CMK (cell line): ENCODE results near the gene CD300LD.
"Not testable (repeated sequence)": the region's sequence is repeated elsewhere in the genome, so short reads cannot be mapped to it uniquely, and the experiment has no call there.

Experiments used
- DNase-seq: peaks from one replicate; pipeline ENCODE4 v3.0.0-alpha.2; 2010; ENCODE audit warnings: low read depth

The CD300LD gene

DNA sequence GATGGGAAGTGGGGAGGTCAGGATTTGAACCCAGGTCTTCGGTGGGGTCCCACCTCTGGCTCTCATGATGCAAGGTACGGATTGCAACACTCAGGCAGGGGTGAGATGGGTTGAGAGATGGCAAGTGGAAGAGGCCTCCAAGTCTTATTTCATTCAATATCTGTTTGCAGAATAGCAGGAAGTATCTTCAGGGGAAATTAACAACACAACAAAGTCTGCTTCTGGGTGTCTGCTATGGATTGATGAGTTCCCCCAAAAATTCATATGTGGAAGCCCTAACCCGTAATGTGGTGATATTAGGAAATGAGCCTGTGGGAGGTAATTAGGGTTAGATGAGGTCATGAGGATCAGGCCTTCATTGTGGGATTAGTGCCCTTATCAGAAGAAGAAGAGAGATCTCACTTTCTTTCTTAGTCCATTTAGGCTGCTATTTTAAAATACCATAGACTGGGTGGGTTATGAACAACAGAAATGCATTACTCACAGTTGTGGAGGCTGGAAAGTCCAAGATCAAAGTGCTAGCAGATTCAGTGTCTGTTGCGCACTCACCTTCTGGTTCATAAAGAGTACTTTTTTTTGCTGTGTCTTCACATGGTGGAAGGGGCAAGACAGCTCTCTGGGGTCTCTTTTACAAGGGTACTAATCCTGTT lies 20.3 kb downstream of the CD300LD start:
- no peak for DNase-seq

- peak; percentile 63 for DNase-seq
Observed at GRCh38 chr17:74569020-74570003, 22.8 kb downstream of the CD300LD start.

- no peak for DNase-seq
Observed at GRCh38 chr17:74568106-74568873, 23.8 kb downstream of the CD300LD start.

- DNase-seq, result no peak
Observed at GRCh38 chr17:74567397-74567796, 24.7 kb downstream of the CD300LD start, which contains the start of gene CD300H. CD300H (minus strand) TSS chr17:74567509.

- DNase-seq, result no peak
Observed at GRCh38 chr17:74566132-74566753, 25.8 kb downstream of the CD300LD start.

DNA sequence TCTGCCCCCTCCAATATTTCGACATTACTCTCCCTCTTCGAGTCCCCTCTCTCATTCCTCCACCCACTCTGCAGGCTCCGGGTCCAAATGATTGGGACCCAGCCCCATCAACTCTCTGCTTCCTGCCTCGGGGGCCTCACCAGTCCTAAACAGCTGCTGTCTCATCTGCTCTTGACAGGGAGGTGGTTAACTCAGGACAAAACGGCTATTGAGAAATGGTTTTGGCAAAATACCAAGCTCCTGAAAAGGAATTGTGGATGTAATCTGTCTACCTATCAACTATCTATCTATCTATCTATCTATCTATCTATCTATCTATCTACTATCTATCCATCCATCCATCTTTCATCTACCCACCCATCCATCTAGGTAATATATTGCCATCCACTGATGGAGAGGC lies 27.0 kb downstream of the CD300LD start:
- no peak for DNase-seq

GRCh38 chr17:74563358-74563757 lies 28.7 kb downstream of the CD300LD start:
- DNase-seq, result no peak

DNA sequence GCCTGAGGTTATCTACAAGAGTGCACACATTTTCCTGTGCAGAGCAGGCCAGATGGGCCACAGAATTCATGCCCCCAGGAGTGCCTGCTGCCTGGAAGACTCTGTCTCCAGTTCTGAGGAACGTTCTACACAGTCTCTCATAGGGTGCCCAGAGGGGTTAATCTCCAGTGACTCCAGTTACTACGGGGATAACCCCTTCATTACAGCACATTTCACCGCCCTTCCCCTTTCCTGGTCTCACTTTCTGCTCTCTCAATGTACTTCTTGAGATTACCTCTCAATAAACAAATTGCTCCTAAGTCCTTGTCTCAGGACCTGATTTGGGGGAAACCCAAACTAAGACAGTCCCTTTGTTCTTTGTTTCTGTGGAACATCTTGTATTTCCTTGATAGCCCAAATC lies 30.5 kb downstream of the CD300LD start:
- DNase-seq, result no peak

- DNase-seq, result no peak
Observed at GRCh38 chr17:74558882-74559519, 33.1 kb downstream of the CD300LD start.

GRCh38 chr17:74558402-74558801 lies 33.7 kb downstream of the CD300LD start:
- DNase-seq, result not testable (repeated sequence)

DNA sequence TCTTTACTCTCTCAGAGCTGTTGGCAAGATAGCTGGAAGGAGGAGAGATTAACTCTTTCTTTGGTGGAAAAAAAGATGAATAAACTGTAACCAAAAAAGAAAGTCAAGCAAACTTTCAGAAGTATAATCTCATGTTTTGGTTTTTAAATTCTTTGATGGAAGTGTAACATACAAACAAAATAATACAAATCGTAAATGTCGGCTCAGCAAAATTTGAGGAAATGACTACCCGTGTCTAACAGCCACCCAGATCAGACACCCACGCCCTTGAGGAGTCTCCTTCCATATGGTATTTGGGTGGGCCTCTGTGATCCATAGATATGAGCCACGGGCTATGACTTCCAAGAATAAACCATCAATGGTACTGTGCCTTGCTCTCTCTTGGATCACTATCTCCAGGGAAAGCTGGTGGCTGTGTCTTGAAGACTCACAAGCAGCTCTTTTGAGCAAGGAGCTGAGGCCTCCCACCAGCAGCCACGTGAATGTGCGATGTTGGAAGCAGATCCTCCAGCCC lies 36.6 kb downstream of the CD300LD start:
- no peak for DNase-seq

DNA sequence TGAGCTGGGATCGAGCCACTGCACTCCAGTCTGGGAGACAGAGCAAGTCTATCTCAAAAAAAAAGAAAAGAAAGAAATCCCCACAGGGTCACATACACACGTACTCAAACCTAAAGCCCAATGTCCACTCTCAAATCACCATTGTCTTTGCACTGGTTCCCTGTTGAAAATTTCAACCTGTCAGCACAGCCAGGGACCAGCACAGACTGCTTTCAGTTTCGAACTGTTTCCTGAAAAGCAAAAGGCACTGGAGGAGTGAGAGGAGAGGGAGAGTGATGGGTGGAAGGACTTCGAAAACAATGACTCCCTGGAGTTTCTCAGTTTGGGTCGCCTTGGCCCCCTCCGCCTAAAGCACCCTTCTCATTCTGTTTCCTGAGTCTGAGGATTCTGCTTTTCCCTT lies 37.2 kb downstream of the CD300LD start:
- DNase-seq, result no peak

- no peak for DNase-seq
Observed at GRCh38 chr17:74552037-74552436, 40.0 kb downstream of the CD300LD start.

DNA sequence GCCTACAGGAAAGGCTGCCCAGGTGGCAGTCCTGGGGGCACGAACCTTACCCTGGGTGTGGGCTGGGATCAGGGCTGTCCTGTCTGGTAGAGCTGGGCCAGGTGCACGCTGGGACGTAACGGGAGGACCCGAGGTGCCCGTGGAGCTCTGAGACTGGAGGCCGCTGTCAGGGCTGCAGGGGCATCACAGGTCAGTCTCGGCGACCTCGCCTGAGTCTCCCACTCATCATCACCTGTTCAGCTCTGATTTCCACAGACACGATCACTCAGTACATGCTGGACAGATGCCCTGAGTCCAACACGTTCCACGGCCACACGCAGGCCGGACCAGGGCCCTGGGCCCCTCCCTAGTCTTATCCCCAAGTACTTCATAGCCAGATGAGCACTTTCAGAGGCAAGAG lies 41.5 kb downstream of the CD300LD start:
- DNase-seq, result no peak

- no peak for DNase-seq
Observed at GRCh38 chr17:74549343-74549742, 42.7 kb downstream of the CD300LD start.

DNA sequence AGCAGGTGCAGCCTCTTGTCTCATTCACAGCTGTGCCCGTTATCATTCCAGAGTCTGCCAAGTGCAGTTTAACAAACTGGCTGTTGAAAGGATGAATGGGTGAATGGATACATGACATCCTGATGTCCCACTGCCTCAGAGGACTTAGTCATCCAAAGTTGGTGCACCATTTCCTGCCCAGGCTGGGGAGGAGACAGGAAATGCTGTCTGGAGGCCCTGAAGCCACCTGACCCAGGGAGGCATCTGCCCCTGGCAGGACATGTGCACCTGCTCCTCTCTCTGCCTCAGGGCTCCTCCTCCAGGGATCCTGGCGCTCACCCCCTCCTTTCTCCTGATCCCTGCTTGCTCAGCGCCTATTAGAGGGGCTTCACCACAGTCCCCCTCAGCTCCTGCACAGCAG lies 44.3 kb downstream of the CD300LD start:
- DNase-seq, result no peak

DNA sequence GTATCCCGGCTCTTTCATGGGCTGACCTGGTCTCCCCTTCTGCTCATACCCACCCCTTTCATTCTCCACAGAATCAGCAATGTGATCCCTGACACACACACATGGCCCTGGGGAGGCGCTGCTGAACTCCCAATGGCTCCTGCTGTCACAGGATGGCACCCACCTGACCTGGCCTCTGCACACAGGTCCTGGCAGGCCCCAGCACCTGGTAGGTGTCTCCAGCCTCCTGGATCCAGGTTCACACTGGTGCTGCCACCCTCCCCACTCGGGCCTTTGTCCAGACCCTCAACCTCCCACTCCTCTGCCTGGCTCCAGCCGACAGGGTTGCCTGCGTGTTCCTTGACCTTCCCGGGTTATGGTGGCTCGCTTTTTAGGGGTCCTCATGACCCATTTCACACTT lies 44.8 kb downstream of the CD300LD start:
- DNase-seq, result no peak

DNA sequence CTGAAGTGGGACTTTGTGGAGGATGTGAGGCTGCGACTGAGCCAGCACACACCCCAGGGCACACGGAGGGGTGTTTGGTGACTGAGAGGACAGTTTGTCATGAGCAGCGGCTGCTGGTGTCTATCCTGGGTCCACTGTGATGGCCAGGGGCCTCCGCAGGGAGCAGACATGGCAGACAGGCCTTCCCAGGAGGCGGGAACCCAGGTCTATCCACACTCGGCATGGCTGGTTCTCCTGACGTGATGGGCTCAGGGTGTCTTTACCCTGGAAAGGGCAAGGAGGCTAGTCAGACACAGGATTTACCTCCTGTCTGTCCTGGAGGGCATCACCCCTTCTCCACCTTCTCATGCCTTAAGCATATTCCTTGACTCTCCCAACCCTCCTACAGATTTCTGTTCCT lies 45.5 kb downstream of the CD300LD start:
- DNase-seq, result no peak

- peak; percentile 61 for DNase-seq
Observed at GRCh38 chr17:74545843-74546230, 46.2 kb downstream of the CD300LD start, which contains the start of gene CD300C. CD300C (minus strand) TSS chr17:74546115; CDS start chr17:74545782, 333 bp downstream.

- DNase-seq, result no peak
Observed at GRCh38 chr17:74544991-74545842, 46.9 kb downstream of the CD300LD start.
